ENCODE results near the gene CAMK2D. TPM values are rescaled to one million over a fixed set of nuclear protein-coding genes. Genes with fewer than 3 reads are reported as not detected.

Gene CAMK2D
- total RNA-seq, 4 donors from 2014 or later, result 45.9 to 67.1 (median 56.2) TPM

- no peak overlapping the region for H3K27ac ChIP-seq
- no peaks in the 10 kb centered on the region for H3K9me3 ChIP-seq
- peaks cover 0 to 22% of the 10 kb centered on the region in 2 donors for H3K36me3 ChIP-seq
- TF ChIP-seq POLR2AphosphoS5 (IDR thresholded peaks at IDR 0.05), result no peak
- TF ChIP-seq, protein P1, sequence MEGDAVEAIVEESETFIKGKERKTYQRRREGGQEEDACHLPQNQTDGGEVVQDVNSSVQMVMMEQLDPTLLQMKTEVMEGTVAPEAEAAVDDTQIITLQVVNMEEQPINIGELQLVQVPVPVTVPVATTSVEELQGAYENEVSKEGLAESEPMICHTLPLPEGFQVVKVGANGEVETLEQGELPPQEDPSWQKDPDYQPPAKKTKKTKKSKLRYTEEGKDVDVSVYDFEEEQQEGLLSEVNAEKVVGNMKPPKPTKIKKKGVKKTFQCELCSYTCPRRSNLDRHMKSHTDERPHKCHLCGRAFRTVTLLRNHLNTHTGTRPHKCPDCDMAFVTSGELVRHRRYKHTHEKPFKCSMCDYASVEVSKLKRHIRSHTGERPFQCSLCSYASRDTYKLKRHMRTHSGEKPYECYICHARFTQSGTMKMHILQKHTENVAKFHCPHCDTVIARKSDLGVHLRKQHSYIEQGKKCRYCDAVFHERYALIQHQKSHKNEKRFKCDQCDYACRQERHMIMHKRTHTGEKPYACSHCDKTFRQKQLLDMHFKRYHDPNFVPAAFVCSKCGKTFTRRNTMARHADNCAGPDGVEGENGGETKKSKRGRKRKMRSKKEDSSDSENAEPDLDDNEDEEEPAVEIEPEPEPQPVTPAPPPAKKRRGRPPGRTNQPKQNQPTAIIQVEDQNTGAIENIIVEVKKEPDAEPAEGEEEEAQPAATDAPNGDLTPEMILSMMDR (IDR thresholded peaks at IDR 0.05), result no peak
- TF ChIP-seq EP300 (IDR thresholded peaks at IDR 0.05), result no peak
- no peak for TF ChIP-seq POLR2A (IDR thresholded peaks at IDR 0.05)
- H3K27me3 ChIP-seq, result no peaks in the 10 kb centered on the region
- 92 to 100% methylated on average over 3 of the region's 3 CpGs for WGBS, 2 donors (ENCODE audit: low coverage in 1 of 2)
- no peak overlapping the region for H3K4me3 ChIP-seq
- ATAC-seq, result no peak
- H3K4me1 ChIP-seq, result peaks cover 0 to 10% (median 0%) of the 10 kb centered on the region in 3 donors
Measured at GRCh38 chr4:113502906-113503305, 258.6 kb downstream of the CAMK2D start.

DNA sequence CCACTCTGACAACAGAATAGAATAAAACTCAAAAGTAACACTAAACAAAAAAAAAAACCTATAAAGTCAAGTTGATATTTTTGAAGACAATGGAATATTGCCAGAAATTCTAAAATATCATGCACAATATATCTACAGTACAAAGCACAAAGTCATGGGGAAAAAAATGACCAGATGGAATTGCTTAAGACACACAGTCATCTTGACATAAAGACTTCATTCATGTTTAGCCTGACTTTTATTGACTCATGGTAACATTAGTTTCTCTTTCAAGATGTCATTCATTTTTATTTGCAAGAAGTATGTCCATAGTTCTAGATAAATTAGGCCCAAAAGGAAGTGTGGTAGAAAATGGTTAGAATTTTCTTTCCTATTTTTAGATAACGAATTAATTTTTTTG is 259.1 kb downstream of the CAMK2D start:
- peaks cover 0 to 25% of the 10 kb centered on the region in 2 donors for H3K36me3 ChIP-seq
- H3K4me1 ChIP-seq, result peaks cover 0 to 10% (median 0%) of the 10 kb centered on the region in 3 donors
- H3K27me3 ChIP-seq, result no peaks in the 10 kb centered on the region
- H3K9me3 ChIP-seq, result no peaks in the 10 kb centered on the region
- TF ChIP-seq POLR2A (IDR thresholded peaks at IDR 0.05), result no peak
- no peak for TF ChIP-seq EP300 (IDR thresholded peaks at IDR 0.05)
- TF ChIP-seq, protein P1 (IDR thresholded peaks at IDR 0.05), result no peak
- TF ChIP-seq POLR2AphosphoS5 (IDR thresholded peaks at IDR 0.05), result no peak
- ATAC-seq, result no peak
- WGBS, 2 donors (ENCODE audit: low coverage in 1 of 2), result 91 to 100% methylated on average over 1 of the region's 1 CpG
- no peak overlapping the region for H3K4me3 ChIP-seq
- no peak overlapping the region for H3K27ac ChIP-seq

DNA sequence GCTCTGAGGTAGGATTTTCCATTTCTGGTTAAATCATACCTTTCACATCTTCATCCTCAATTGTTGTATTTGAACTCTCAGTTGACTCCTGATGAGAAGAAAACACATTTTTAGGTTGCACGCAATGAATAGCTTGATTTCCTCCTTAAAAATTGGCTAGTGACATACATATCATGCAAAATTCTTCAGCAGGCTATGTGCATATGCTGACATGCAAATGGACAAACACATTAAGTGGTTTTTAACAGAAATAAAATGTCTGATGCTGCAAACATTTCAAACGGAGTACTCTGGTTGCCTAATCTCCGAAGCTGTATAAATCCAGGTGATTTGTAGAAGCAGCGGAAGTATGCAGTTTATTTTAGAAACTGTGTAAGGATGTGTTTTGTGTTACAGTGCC is 261.1 kb downstream of the CAMK2D start:
- 92 to 98% methylated on average over 4 of the region's 4 CpGs for WGBS, 2 donors (ENCODE audit: low coverage in 1 of 2)
- no peak for ATAC-seq
- H3K27me3 ChIP-seq, result no peaks in the 10 kb centered on the region

DNA sequence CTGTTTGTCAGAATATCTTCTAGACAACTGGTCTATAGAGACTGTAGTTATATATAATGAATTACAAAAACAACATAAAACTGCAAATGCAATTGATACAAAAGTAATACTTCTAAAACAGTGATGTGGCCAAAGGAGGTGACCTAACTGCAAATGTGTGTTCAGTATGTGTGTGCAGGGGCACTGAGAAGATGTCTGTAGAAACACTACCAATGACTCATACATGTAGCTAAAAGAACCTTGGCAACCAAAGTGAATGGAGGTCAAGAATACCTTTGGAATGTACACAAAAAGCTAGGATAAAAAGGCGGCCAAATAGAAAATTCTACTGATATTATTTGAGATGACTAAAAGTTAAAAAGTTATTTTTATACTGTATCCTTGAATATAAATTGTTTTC is 261.8 kb downstream of the CAMK2D start:
- ATAC-seq, result no peak
- H3K27ac ChIP-seq, result no peak overlapping the region
- 27 to 63% methylated on average over 1 of the region's 1 CpG for WGBS, 2 donors (ENCODE audit: low coverage in 1 of 2)
- peaks cover 0 to 10% (median 0%) of the 10 kb centered on the region in 3 donors for H3K4me1 ChIP-seq
- peaks cover 0 to 23% of the 10 kb centered on the region in 2 donors for H3K36me3 ChIP-seq
- TF ChIP-seq POLR2AphosphoS5 (IDR thresholded peaks at IDR 0.05) (peak; percentile 48), EP300 (IDR thresholded peaks at IDR 0.05) (no peak), POLR2A (IDR thresholded peaks at IDR 0.05) (no peak)
- TF ChIP-seq, protein P1 (IDR thresholded peaks at IDR 0.05), result no peak
- no peaks in the 10 kb centered on the region for H3K9me3 ChIP-seq
- H3K27me3 ChIP-seq, result no peaks in the 10 kb centered on the region
- no peak overlapping the region for H3K4me3 ChIP-seq

More for the DNA sequence above, 261.1 kb downstream of the CAMK2D start:
- Histone ChIP-seq H3K36me3 (peaks cover 0 to 20% of the 10 kb centered on the region in 2 donors), H3K27ac (no peak overlapping the region), H3K4me3 (no peak overlapping the region), H3K9me3 (no peaks in the 10 kb centered on the region), H3K4me1 (peaks cover 0 to 10% (median 0%) of the 10 kb centered on the region in 3 donors)
- TF ChIP-seq, protein P1 (IDR thresholded peaks at IDR 0.05), result no peak
- no peak for TF ChIP-seq EP300 (IDR thresholded peaks at IDR 0.05)
- TF ChIP-seq POLR2AphosphoS5 (IDR thresholded peaks at IDR 0.05), result no peak
- TF ChIP-seq POLR2A (IDR thresholded peaks at IDR 0.05), result no peak

DNA sequence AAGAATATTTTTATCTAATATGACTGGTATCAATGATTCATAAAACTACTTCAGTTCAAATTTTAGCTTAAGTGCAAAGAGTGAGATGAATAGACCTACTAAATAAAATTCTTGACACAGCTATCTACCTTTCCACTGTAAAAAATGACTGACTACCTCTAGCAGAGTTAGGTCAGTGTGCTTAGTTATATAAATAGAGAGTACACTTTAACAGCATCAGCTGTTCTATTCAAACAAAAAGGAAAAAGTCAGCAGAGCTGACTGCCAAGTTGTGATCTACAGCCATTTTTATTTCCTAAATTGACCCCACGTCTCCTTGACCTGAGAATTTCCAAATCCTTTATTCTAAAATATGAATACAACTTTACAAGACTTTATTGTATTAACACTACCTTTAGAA is 262.4 kb downstream of the CAMK2D start:
- H3K4me3 ChIP-seq, result no peak overlapping the region
- H3K36me3 ChIP-seq, result peaks cover 0 to 24% of the 10 kb centered on the region in 2 donors
- no peak for ATAC-seq
- TF ChIP-seq, protein P1 (IDR thresholded peaks at IDR 0.05), result no peak
- TF ChIP-seq POLR2A (IDR thresholded peaks at IDR 0.05) (no peak), POLR2AphosphoS5 (IDR thresholded peaks at IDR 0.05) (no peak), EP300 (IDR thresholded peaks at IDR 0.05) (no peak)
- no peak overlapping the region for H3K27ac ChIP-seq
- H3K9me3 ChIP-seq, result no peaks in the 10 kb centered on the region
- 11 to 60% methylated on average over 1 of the region's 1 CpG for WGBS, 2 donors (ENCODE audit: low coverage in 1 of 2)
- H3K4me1 ChIP-seq, result peaks cover 0 to 10% (median 0%) of the 10 kb centered on the region in 3 donors
- no peaks in the 10 kb centered on the region for H3K27me3 ChIP-seq
